ENCODE data around the gene YWHAQ.
"Not testable (repeated sequence)": the region's sequence is repeated elsewhere in the genome, so short reads cannot be mapped to it uniquely, and the experiment has no call there.

DNA sequence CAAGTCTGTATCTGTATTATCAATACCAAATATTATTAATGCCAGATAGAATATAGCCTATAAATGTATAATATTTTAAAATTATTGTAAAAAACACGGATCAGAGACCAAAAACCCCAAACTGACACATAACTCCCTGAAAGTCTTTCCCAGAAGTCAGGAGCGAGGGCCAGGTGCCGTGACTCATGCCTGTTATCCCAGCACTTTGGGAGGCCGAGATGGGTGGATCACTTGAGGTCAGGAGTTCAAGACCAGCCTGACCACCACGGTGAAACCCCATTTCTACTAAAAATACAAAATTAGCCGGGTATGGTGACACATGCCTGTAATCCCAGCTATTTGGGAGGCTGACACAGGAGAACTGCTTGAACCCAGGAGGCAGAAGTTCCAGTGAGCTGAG, 35.5 kb downstream of the YWHAQ start:
- TF ChIP-seq, protein P1, sequence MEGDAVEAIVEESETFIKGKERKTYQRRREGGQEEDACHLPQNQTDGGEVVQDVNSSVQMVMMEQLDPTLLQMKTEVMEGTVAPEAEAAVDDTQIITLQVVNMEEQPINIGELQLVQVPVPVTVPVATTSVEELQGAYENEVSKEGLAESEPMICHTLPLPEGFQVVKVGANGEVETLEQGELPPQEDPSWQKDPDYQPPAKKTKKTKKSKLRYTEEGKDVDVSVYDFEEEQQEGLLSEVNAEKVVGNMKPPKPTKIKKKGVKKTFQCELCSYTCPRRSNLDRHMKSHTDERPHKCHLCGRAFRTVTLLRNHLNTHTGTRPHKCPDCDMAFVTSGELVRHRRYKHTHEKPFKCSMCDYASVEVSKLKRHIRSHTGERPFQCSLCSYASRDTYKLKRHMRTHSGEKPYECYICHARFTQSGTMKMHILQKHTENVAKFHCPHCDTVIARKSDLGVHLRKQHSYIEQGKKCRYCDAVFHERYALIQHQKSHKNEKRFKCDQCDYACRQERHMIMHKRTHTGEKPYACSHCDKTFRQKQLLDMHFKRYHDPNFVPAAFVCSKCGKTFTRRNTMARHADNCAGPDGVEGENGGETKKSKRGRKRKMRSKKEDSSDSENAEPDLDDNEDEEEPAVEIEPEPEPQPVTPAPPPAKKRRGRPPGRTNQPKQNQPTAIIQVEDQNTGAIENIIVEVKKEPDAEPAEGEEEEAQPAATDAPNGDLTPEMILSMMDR (IDR thresholded peaks at IDR 0.05): not testable (repeated sequence)
- not testable (repeated sequence) for TF ChIP-seq POLR2A (IDR thresholded peaks at IDR 0.05)

Data from Peyer's patch (tissue), 4 donors.